Left ventricle myocardium inferior (tissue), 1 donor: ENCODE results near the gene NUP205. TPM values are rescaled to one million over a fixed set of nuclear protein-coding genes. Genes with fewer than 3 reads are reported as not detected.

Source experiments
- DNase-seq: peaks from one replicate; pipeline ENCODE4 v3.0.0-alpha.2; 2020
- H3K27ac ChIP-seq: fragments of 200-600 bp; replicated peaks from 2 replicates; pipeline ENCODE4 v1.8.0; 2021
- H3K27me3 ChIP-seq: fragments of 200-600 bp; 2 replicates; pipeline ENCODE4 v1.8.0; 2021; ENCODE audit warnings: low read depth
- H3K36me3 ChIP-seq: fragments of 200-600 bp; 2 replicates; pipeline ENCODE4 v1.8.0; 2021
- H3K4me1 ChIP-seq: fragments of 200-600 bp; 2 replicates; pipeline ENCODE4 v1.8.0; 2021
- H3K4me3 ChIP-seq: fragments of 200-600 bp; 2 replicates; pipeline ENCODE4 v1.8.0; 2021; ENCODE audit warnings: mild to moderate bottlenecking, moderate library complexity
- H3K9me3 ChIP-seq: fragments of 200-600 bp; replicated peaks from 2 replicates; pipeline ENCODE4 v1.8.0; 2021
- intact Hi-C: fragments of 100-400 bp; cut with micrococcal nuclease; formaldehyde crosslinking; loops from one replicate; pipeline ENCODE4 v1.11.0; 2022
- total RNA-seq: library from RNA; stranded (reverse); fragmentation: NEBNext Ultra II Directional; extraction: Animal tissue kit (Norgen Biotek cat#: 25700); gene quantifications from one replicate; pipeline ENCODE4 v1.2.1, GENCODE V29; 2021
- TF ChIP-seq, protein P1 (sequence below): fragments of 200-600 bp; IDR thresholded peaks from 2 replicates; pipeline ENCODE4 v1.8.0; 2021; ENCODE audit warnings: antibody characterized with exemption, mild to moderate bottlenecking, borderline replicate concordance
- donor health status: DM: no; HTN: yes; CAD: no; lungs with severe emphysema.

The NUP205 gene
- total RNA-seq, 1 donor from 2014 or later, result 14.3 TPM

DNA sequence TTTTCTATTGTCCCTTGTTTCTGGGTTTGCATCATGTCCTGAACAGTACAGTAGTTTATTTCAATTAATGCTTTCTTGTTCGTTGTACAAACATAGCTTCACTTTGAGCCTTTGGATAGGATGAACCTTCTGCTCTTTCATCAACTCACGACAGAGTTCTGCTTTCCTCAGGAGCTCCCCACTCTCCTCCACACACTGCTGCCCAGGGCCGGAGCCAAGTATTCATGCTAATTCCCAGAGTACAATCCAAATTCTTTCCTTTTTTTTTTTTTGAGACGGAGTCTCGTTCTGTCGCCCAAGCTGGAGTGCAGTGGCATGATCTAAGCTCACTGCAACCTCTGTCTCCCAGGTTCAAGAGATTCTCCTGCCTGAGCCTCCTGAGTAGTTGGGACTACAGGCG, 7.5 kb upstream of the NUP205 start:
- Histone ChIP-seq H3K9me3 (no peaks in the 10 kb centered on the region), H3K27me3 (peaks cover 6% of the 10 kb centered on the region), H3K4me3 (no peak overlapping the region), H3K27ac (no peak overlapping the region), H3K4me1 (no peaks in the 10 kb centered on the region), H3K36me3 (no peaks in the 10 kb centered on the region)
- intact Hi-C loops, result loop anchor here (10.0 kb wide), 1 partner anchor 275 kb away; no protein-coding TSS in a partner anchor
- DNase-seq, result no peak
- TF ChIP-seq, protein P1, sequence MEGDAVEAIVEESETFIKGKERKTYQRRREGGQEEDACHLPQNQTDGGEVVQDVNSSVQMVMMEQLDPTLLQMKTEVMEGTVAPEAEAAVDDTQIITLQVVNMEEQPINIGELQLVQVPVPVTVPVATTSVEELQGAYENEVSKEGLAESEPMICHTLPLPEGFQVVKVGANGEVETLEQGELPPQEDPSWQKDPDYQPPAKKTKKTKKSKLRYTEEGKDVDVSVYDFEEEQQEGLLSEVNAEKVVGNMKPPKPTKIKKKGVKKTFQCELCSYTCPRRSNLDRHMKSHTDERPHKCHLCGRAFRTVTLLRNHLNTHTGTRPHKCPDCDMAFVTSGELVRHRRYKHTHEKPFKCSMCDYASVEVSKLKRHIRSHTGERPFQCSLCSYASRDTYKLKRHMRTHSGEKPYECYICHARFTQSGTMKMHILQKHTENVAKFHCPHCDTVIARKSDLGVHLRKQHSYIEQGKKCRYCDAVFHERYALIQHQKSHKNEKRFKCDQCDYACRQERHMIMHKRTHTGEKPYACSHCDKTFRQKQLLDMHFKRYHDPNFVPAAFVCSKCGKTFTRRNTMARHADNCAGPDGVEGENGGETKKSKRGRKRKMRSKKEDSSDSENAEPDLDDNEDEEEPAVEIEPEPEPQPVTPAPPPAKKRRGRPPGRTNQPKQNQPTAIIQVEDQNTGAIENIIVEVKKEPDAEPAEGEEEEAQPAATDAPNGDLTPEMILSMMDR, result no peak

DNA sequence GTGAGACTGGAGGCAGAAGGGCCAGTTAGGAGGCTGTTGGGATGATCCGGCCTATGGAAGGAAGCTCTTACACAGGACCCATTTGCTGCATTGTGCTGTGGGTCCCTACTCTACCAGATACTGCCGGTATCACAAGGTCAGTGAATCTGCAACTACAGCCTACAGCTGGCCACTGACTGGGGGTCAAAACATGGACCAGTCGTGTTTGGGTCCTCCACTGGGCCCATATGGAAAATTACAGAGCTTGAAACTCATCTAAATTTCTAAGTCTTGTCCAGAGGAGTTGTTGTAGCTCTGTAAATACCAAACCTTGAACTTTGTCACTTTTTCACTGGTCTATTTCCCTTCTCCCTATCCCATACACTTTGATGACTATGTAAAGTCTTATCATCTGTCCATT, 5.6 kb upstream of the NUP205 start:
- no peak overlapping the region for H3K4me3 ChIP-seq
- H3K27ac ChIP-seq, result no peak overlapping the region
- H3K9me3 ChIP-seq, result no peaks in the 10 kb centered on the region
- TF ChIP-seq, protein P1, result no peak
- H3K36me3 ChIP-seq, result no peaks in the 10 kb centered on the region
- peaks cover 6% of the 10 kb centered on the region for H3K27me3 ChIP-seq
- intact Hi-C loops, result loop anchor here (10.0 kb wide), 1 partner anchor 277 kb away; no protein-coding TSS in a partner anchor
- DNase-seq, result no peak
- H3K4me1 ChIP-seq, result no peaks in the 10 kb centered on the region

DNA sequence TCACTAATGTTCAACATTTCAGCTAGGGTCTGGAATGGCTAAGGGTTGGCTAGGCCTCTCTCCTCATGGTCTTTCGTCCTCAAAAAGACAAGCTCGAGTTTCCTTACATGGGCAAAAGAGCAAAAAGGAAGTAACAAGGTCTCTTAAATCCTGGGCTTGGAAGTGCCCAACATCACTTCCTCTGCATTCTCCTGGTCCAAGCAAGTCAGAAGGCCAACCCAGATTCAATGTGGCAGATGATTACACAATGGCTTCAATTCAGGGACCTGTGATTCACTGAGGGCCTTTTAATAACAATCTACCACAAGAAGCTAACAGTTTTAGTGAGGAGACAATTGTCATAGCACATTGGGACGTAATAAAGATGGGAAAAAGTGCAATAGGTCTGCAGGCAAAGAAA, 4.4 kb upstream of the NUP205 start:
- intact Hi-C loops, result loop anchor here (10.0 kb wide), 1 partner anchor 279 kb away; no protein-coding TSS in a partner anchor

DNA sequence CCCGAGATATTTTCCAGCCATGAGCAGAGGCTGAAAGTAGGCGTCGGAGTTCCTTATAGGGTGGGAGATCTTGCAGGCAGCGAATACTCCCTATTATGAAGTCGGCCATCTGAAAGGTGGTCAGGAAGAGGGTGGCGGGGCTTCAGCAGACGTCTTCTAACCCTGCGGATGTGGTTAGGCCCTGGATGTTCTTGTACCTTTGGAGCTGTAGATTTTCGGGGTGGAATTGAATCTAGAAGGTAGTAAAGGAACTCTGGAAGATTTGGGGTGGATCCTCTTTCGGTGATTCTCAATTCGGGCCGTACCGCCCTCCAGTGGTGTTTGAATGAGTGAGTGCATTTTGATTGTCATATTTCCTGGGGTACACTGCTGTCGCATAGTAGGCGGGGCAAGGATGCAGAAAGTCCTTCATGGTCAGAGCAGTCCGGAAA, 635 bp downstream of the NUP205 start:
- peak; percentile 34 for DNase-seq
- Histone ChIP-seq H3K36me3 (no peaks in the 10 kb centered on the region), H3K4me3 (peak overlapping the region; percentile 88), H3K9me3 (no peaks in the 10 kb centered on the region), H3K27me3 (no peaks in the 10 kb centered on the region), H3K4me1 (peaks cover 32% of the 10 kb centered on the region), H3K27ac (peak overlapping the region; percentile 98)
- intact Hi-C loops, result loop anchor here (10.0 kb wide), 1 partner anchor 284 kb away; no protein-coding TSS in a partner anchor
- TF ChIP-seq, protein P1, result peak; percentile 65

More for the DNA sequence above, 4.4 kb upstream of the NUP205 start:
- TF ChIP-seq, protein P1, result no peak
- DNase-seq, result no peak
- Histone ChIP-seq H3K4me3 (no peak overlapping the region), H3K27ac (no peak overlapping the region), H3K9me3 (no peaks in the 10 kb centered on the region), H3K4me1 (peaks cover 6% of the 10 kb centered on the region), H3K36me3 (no peaks in the 10 kb centered on the region), H3K27me3 (peaks cover 1% of the 10 kb centered on the region)

DNA sequence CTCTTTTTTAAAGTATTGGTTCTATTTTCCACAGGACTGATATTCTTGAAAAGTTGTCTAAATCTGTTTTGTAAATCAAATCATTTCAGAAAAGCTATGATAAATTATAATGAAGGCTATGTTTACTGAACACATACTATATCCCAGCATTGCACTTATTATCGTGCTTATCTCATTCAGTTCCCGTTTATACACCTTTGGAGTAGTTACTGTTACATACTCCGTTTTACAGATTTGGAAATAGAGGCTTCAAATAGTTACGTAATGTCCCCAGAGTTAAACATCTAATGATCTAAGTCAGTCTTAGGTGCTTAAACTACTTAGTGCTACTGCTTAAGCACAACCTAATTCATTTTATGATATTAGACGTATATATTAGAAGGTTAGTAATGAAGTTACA, 1.2 kb downstream of the NUP205 start:
- intact Hi-C loops, result loop anchor here (10.0 kb wide), 1 partner anchor 284 kb away; no protein-coding TSS in a partner anchor
- no peaks in the 10 kb centered on the region for H3K36me3 ChIP-seq
- H3K27me3 ChIP-seq, result no peaks in the 10 kb centered on the region
- peak overlapping the region; percentile 98 for H3K27ac ChIP-seq
- TF ChIP-seq, protein P1, result no peak
- no peak for DNase-seq
- H3K9me3 ChIP-seq, result no peaks in the 10 kb centered on the region
- H3K4me1 ChIP-seq, result peaks cover 32% of the 10 kb centered on the region
- peak overlapping the region; percentile 88 for H3K4me3 ChIP-seq
